AG04450 (cell line): Measurements from ENCODE around the gene NSMCE4A. TPM values are rescaled to one million over a fixed set of nuclear protein-coding genes. Genes with fewer than 3 reads are reported as not detected.
"Not testable (repeated sequence)": the region's sequence is repeated elsewhere in the genome, so short reads cannot be mapped to it uniquely, and the experiment has no call there.

Source experiments
- CTCF ChIA-PET: fragments of 300-600, 350-600 bp; formaldehyde crosslinking; extraction: SDS; loops from one replicate; lab custom pipeline; 2022; ENCODE audit warnings: antibody characterized with exemption, inconsistent platforms; lab: Charles Lee
- POLR2A ChIA-PET: fragments of 350-600 bp; formaldehyde crosslinking; extraction: SDS; loops from one replicate; lab custom pipeline; 2021; ENCODE audit warnings: antibody characterized with exemption, inconsistent platforms; lab: Yijun Ruan, JAX
- DNase-seq: peaks from one replicate; pipeline ENCODE4 v3.0.0-alpha.2; 2011; ENCODE audit warnings: low read depth, low spot score
- H3K27ac ChIP-seq: one replicate; pipeline ENCODE4 v1.5.1; 2012; ENCODE audit warnings: low read depth, low read length, control low read depth
- H3K27me3 ChIP-seq: one replicate; pipeline ENCODE4 v1.6.0; 2012; ENCODE audit warnings: low read length; ENCODE audit not compliant: control insufficient read depth, insufficient read depth
- H3K4me3 ChIP-seq: 2 replicates; pipeline ENCODE4 v1.5.1; 2011; ENCODE audit warnings: mild to moderate bottlenecking, low read depth, low read length, control low read depth
- H3K9me3 ChIP-seq: 2 replicates; pipeline ENCODE4 v1.5.1; 2012; ENCODE audit warnings: low read length; ENCODE audit not compliant: control insufficient read depth, insufficient read depth
- CTCF ChIP-seq: IDR thresholded peaks from 2 replicates; pipeline ENCODE4 v1.5.1; 2011; ENCODE audit warnings: low read depth, low read length, control low read depth, inconsistent platforms
- polyA plus RNA-seq: library from polyadenylated mRNA; depleted of rRNA; stranded (reverse); fragments of >200 nt; gene quantifications from 2 replicates; pipeline ENCODE4 v1.2.3, GENCODE V29; 2011

Gene NSMCE4A
- polyA plus RNA-seq, 1 experiment: 30.3 TPM

GRCh38 chr10:121921238-121921931 is 53.6 kb downstream of the NSMCE4A start:
- CTCF ChIA-PET: interaction anchor here (1.0 kb wide), 1 partner anchor 21 kb away, joined by 3 read pairs; no protein-coding TSS in a partner anchor
- POLR2A ChIA-PET: interaction anchor here (0.8 kb wide), 1 partner anchor 10 kb away, joined by 9 read pairs; no protein-coding TSS in a partner anchor

GRCh38 chr10:121919666-121920065 is 55.4 kb downstream of the NSMCE4A start:
- DNase-seq: no peak
- no peak for TF ChIP-seq CTCF
- no peak overlapping the region for H3K27ac ChIP-seq
- H3K4me3 ChIP-seq: no peak overlapping the region
- POLR2A ChIA-PET: no interaction called here
- CTCF ChIA-PET: no interaction called here
- H3K27me3 ChIP-seq: no peaks in the 10 kb centered on the region
- H3K9me3 ChIP-seq: peaks cover 6% of the 10 kb centered on the region

More at GRCh38 chr10:121921238-121921931, 53.6 kb downstream of the NSMCE4A start:
- Histone ChIP-seq H3K27ac (no peak overlapping the region), H3K27me3 (no peaks in the 10 kb centered on the region), H3K4me3 (no peak overlapping the region), H3K9me3 (peaks cover 6% of the 10 kb centered on the region)
- DNase-seq: no peak
- no peak for TF ChIP-seq CTCF

GRCh38 chr10:121918800-121919199 is 56.2 kb downstream of the NSMCE4A start:
- H3K4me3 ChIP-seq, DNase-seq, H3K27me3 ChIP-seq, POLR2A ChIA-PET, H3K27ac ChIP-seq, H3K9me3 ChIP-seq: not testable (repeated sequence)
- CTCF ChIA-PET: interaction anchor here (2.1 kb wide), 1 partner anchor 18 kb away, joined by 5 read pairs; no protein-coding TSS in a partner anchor

GRCh38 chr10:121914661-121915060 is 60.4 kb downstream of the NSMCE4A start:
- no peak for TF ChIP-seq CTCF

GRCh38 chr10:121911421-121911697 is 63.7 kb downstream of the NSMCE4A start:
- POLR2A ChIA-PET: no interaction called here
- CTCF ChIA-PET: interaction anchor here (1.7 to 2.0 kb wide), 2 partner anchors 10 to 963 kb away, joined by 6 to 13 read pairs; no protein-coding TSS in a partner anchor

More at GRCh38 chr10:121914661-121915060, 60.4 kb downstream of the NSMCE4A start:
- Histone ChIP-seq H3K27ac (no peak overlapping the region), H3K9me3 (peaks cover 6% of the 10 kb centered on the region), H3K27me3 (no peaks in the 10 kb centered on the region), H3K4me3 (no peak overlapping the region)
- no peak for DNase-seq
- ChIA-PET CTCF (no interaction called here), POLR2A (no interaction called here)

More at GRCh38 chr10:121911421-121911697, 63.7 kb downstream of the NSMCE4A start:
- Histone ChIP-seq H3K27me3 (no peaks in the 10 kb centered on the region), H3K4me3 (no peak overlapping the region), H3K27ac (peak overlapping the region; percentile 77), H3K9me3 (no peaks in the 10 kb centered on the region)
- DNase-seq: no peak
- no peak for TF ChIP-seq CTCF
